Endothelial cell of umbilical vein (primary cell): ENCODE results near the gene LRP1-AS.

ENCODE experiments used
- CTCF ChIP-seq, 2 donors: IDR thresholded peaks; 1 replicate in 1 of 2; 2 replicates in 1 of 2; pipeline ENCODE4 v1.5.1; 2011; ENCODE audit warnings: low read length in 2 of 2, mild to moderate bottlenecking in 2 of 2, moderate library complexity in 2 of 2, control low read depth in 1 of 2, inconsistent platforms in 1 of 2, low read depth in 1 of 2; ENCODE audit not compliant: insufficient read depth in 1 of 2; ENCODE audit errors: extremely low read depth in 1 of 2
- MYC ChIP-seq: IDR thresholded peaks from one replicate; pipeline ENCODE4 v1.6.1; 2011; ENCODE audit warnings: mild to moderate bottlenecking, low read depth, low read length
- POLR2A ChIP-seq: IDR thresholded peaks from 2 replicates; pipeline ENCODE4 v1.6.1; 2012; ENCODE audit warnings: low read depth, mild to moderate bottlenecking, control low read depth, low read length
- POLR2AphosphoS5 ChIP-seq: IDR thresholded peaks from 2 replicates; pipeline ENCODE4 v1.6.1; 2012; ENCODE audit warnings: low read depth, mild to moderate bottlenecking, control low read depth, low read length, moderate library complexity; ENCODE audit not compliant: insufficient read depth
- TF ChIP-seq, protein P1 (sequence below): IDR thresholded peaks from 2 replicates; pipeline ENCODE4 v1.6.1; 2011; ENCODE audit not compliant: insufficient read depth, insufficient read length

- TF ChIP-seq POLR2A: no peak
- no peak for TF ChIP-seq CTCF (IDR thresholded peaks at IDR 0.05; ENCODE audit: extremely low read depth in 1 of 2, insufficient read depth in 1 of 2, low read depth in 1 of 2, low read length in 2 of 2)
- TF ChIP-seq, protein P1, sequence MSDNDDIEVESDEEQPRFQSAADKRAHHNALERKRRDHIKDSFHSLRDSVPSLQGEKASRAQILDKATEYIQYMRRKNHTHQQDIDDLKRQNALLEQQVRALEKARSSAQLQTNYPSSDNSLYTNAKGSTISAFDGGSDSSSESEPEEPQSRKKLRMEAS: no peak
- TF ChIP-seq POLR2AphosphoS5: no peak
- TF ChIP-seq MYC: no peak
These were observed 1.2 kb upstream of the LRP1-AS start for GRCh38 chr12:57148469-57149244.
